GM19023 (cell line): Measurements from ENCODE around the gene RGS12.

Source experiments
- ATAC-seq: cut with Tn5 transposase; IDR thresholded peaks from one replicate; pipeline ENCODE4 v1.9.1; 2021; ENCODE audit warnings: mild to moderate bottlenecking, moderate library complexity; ENCODE audit not compliant: unreplicated experiment

The RGS12 gene

DNA sequence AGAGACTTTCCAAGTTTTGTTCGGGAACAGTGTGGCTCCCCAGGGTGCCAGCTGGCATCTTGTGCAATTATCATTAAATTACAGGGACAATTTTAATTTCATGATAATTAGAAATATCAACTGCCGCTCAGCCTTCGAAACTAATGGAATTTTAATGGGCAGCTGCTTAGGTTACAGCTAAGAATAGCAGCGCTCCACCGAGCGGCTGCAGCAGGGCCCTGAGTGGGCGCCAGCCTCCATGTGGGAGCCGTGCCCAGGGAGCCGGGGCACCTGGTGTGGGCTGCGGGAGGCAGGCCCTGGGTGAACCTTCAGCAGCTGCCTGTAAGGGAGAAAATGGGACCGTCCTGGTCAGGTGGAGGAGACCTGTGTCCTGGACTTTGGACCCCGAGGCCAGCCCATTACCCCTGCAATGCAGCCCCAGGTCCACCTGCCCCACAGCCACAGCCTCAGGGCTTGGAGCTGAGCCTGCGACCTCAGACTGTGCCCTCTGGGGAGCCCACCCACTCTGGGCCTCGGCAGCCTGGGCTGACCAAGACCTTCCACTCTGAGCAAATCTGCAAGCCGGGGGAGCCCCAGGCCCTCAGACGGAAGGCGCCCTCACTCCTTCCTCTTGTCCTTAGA lies 22.7 kb upstream of the RGS12 start:
- ATAC-seq: no peak

GRCh38 chr4:3271131-3271530 lies 21.7 kb upstream of the RGS12 start:
- no peak for ATAC-seq

DNA sequence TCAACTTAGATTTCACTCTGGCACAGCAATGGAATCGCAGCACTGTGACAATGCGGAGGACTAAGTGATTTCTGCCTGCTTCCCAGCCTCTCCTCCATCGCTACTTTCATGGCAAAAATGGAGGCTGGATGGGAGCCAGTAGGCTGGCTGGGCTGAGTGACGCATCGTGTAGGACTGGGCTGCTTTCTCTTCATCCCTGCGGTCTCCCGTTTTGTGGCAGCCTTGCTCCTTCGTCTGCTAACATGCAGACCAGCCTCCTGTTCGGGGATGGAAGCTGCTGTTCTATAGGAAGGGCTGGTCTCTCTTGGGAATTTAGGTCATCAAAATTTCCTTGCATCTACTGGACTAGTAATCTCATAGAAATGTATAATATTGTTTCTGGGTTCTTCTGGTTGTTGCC lies 15.8 kb upstream of the RGS12 start:
- ATAC-seq: no peak

- no peak for ATAC-seq
Measured at GRCh38 chr4:3280466-3280865, 12.4 kb upstream of the RGS12 start.

DNA sequence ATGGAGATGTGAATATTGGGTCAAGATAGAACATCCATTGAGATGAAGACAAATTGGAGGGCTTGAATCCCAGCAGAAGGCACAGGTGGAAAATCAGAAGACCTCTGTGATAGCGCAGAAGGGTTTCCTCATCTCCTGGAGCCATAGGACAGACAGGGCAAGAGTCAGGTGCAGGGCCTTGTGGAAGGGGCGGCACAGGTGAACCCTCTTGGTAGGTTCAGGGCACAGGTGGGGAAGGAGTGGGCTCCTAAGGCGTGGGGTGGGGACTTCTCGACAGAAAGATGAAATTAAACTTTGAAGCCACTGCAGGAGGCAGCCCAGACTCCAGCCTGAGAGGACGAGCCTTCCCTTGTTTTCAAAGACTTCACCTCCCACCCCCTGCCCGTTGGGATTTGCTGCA lies 9.3 kb upstream of the RGS12 start:
- no peak for ATAC-seq

DNA sequence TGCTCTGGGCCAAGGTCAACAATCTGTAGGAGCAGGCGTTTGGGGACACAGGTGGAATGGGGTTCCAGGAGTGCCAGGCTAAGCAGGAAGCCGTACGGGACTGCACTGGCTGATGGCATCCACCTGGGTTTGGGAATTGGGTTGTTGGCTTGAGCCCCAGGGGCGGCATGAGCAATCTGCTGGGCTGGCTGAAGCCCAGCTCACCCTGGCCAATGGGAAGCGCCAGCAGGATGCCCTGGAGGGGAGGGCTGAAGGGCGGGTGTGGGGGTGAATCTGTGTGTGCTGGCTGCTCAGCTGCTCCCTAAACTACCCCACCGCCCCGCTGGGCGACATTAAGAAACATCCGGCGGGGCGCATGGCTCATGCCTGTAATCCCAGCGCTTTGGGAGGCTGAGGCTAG lies 8.9 kb upstream of the RGS12 start:
- no peak for ATAC-seq

- no peak for ATAC-seq
Measured at GRCh38 chr4:3284734-3285557, 7.9 kb upstream of the RGS12 start.

DNA sequence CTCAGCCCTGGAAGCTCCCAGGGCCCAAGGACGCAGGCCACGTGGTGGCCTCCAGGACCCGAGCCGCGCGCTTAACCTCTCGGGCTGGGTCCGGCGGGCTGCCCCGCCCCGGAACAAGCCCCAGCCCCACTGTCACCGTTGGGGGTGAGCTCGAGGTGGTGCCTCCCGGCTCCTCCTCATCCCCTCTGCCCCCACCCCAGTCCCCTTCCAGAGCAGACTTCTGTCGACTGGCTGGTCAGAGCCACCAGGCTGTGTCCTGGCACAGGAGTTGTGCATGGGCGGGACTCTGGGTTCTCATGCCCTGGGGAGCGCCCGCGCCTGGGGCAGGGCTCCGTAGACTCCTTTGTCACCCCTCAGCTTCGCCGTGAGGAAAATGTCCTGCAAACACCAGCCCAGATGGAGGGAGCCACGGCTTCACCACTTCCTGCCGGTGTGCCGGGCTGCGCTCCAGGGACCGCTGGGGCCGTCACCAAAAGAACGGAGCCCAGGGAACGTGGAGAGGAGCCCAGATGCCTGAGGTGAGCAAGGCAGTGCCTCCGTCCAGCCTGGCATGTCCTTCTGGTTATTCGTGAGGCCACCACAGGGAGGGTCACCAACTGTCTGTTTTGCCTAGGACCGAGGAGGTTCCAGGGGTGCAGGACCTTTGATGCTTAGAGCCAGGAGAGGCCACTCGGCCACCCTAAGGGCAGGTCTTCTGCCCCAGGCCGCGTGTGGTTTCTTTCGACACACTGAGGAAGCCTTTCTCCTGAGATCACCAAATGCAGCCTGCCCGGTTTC lies 7.1 kb upstream of the RGS12 start:
- peak; percentile 75 for ATAC-seq

- ATAC-seq: no peak
Measured at GRCh38 chr4:3286335-3287175, 6.3 kb upstream of the RGS12 start.

GRCh38 chr4:3287271-3287971 lies 5.4 kb upstream of the RGS12 start:
- no peak for ATAC-seq

- ATAC-seq: no peak
Measured at GRCh38 chr4:3287972-3288570, 4.8 kb upstream of the RGS12 start.

DNA sequence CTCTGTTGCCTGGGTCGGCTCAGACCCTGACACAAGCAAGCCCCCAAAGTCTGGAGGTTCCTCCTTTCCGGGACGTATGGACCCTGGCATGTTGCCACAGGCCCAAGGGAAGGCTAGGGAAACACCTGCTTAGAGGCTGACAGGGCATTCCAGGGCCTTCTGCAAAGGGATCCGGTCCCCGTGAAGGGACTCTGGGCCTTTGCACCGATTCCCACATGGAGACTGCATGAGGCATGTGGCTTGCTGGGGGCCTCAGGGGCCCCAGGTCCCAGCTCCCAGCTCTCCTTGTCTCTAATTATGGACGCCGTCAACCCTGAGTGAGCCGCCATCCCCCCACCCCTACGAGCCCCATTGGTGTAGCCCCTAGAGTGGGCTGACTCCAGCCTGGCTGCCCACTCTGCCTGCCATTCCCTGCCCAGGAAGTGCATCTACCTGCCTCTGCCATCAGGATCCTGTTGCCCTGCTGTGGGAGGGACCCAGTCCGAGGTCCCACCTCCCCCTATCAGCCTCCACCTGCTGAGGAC lies 4.2 kb upstream of the RGS12 start:
- no peak for ATAC-seq

- no peak for ATAC-seq
Measured at GRCh38 chr4:3290476-3290875, 2.3 kb upstream of the RGS12 start.

DNA sequence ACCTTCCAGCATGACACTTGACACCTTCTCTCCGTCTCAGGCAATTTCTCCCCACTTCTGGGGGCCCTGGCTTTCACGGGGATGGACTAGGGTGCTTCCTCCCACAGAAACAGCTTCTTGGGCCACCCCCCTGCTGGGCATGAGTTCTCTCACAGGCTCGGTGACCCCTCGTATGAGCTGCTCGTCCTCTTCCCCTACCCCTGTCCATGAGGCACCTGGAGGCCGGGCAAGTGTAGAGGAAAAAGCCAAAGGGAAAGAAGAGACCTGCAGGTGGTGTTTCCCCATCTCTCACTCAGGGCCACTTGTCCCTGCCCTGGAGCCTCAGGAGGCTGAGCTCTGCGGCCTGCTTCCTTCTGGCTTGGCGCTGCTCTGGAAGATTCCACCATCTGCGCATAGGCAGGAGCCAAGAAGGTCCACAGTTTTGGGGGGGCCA lies 1.9 kb upstream of the RGS12 start:
- ATAC-seq: no peak

- ATAC-seq: no peak
Measured at GRCh38 chr4:3291411-3291968, 1.3 kb upstream of the RGS12 start.

GRCh38 chr4:3291969-3292570 lies 751 bp upstream of the RGS12 start:
- peak; percentile 16 for ATAC-seq

GRCh38 chr4:3293401-3294391 lies 875 bp downstream of the RGS12 start:
- ATAC-seq: no peak
